ENCODE measurements around the gene TMEM150B. TPM values are rescaled to one million over a fixed set of nuclear protein-coding genes. Genes with fewer than 3 reads are reported as not detected.

TMEM150B gene
- total RNA-seq, 3 donors from 2014 or later, result 31.6 to 62.1 (median 36.4) TPM

DNA sequence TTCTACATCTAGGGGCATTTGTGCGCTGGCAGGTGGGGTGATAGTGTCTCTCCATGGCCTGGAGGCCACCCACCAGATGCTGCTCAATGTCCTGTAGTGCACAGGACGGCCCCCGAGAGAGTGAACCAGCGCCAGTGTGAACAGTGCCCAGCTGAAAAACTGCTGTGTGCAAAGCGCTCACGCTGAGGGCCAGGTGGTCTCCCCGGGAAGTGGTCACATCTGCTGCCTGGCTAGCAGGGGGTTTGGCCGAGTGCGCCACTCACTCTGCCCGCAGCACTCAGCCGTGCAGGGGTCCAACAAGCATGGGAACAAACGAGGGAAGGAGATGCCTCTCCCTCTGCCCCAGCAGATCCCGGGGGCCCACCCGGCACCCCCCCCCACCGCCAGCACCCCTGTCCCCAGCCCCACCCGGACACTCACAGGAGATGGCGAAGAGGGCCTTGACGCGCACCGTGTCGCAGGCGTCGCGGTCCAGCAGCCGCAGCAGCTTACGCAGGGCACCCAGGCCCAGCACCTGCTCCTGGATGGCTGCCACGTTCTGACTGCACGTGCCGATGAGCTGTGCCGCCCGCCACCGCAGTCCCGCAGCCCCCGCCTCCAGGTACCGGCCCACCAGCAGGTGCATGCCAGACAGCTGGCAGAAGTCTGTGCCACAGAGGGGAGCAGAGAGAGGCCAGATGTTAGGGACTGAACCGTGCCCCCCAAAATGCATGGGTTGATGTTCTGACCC, 51.0 kb downstream of the TMEM150B start:
- no peaks in the 10 kb centered on the region for H3K36me3 ChIP-seq (ENCODE audit: low read depth)
- no peak overlapping the region for H3K4me3 ChIP-seq
- TF ChIP-seq, protein P1, sequence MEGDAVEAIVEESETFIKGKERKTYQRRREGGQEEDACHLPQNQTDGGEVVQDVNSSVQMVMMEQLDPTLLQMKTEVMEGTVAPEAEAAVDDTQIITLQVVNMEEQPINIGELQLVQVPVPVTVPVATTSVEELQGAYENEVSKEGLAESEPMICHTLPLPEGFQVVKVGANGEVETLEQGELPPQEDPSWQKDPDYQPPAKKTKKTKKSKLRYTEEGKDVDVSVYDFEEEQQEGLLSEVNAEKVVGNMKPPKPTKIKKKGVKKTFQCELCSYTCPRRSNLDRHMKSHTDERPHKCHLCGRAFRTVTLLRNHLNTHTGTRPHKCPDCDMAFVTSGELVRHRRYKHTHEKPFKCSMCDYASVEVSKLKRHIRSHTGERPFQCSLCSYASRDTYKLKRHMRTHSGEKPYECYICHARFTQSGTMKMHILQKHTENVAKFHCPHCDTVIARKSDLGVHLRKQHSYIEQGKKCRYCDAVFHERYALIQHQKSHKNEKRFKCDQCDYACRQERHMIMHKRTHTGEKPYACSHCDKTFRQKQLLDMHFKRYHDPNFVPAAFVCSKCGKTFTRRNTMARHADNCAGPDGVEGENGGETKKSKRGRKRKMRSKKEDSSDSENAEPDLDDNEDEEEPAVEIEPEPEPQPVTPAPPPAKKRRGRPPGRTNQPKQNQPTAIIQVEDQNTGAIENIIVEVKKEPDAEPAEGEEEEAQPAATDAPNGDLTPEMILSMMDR (IDR thresholded peaks at IDR 0.05), result no peak
- no peak for DNase-seq
- no peaks in the 10 kb centered on the region for H3K9me3 ChIP-seq
- peaks cover 2% of the 10 kb centered on the region for H3K4me1 ChIP-seq (ENCODE audit: low read depth)
- ATAC-seq, result no peak
- intact Hi-C loops (cut with DNase I, micrococcal nuclease), result no loop called here

DNA sequence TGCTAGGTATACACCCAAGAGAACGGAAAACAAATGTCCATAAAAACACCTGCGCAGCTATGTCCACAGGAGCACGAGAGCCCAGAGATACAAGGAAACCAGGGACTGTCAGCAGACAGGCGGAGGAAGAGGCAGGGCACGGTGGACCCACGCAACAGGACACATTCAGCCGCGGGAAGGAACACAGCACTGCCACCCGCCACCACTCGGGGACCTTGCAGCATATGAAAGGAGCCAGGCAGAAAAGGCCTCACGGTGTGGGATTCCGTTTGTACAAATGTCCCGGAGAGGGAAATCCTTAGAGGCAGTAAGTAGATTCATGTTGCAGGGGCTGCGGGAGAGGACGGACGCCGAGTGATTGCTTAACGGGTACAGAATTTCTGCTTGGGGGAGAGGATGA, 53.0 kb downstream of the TMEM150B start:
- H3K4me3 ChIP-seq, result no peak overlapping the region
- DNase-seq (no peak), ATAC-seq (no peak)
- no peaks in the 10 kb centered on the region for H3K36me3 ChIP-seq (ENCODE audit: low read depth)
- H3K4me1 ChIP-seq (ENCODE audit: low read depth), result no peaks in the 10 kb centered on the region
- no peaks in the 10 kb centered on the region for H3K9me3 ChIP-seq
- intact Hi-C loops (cut with DNase I, micrococcal nuclease), result no loop called here
- TF ChIP-seq, protein P1 (IDR thresholded peaks at IDR 0.05), result no peak

DNA sequence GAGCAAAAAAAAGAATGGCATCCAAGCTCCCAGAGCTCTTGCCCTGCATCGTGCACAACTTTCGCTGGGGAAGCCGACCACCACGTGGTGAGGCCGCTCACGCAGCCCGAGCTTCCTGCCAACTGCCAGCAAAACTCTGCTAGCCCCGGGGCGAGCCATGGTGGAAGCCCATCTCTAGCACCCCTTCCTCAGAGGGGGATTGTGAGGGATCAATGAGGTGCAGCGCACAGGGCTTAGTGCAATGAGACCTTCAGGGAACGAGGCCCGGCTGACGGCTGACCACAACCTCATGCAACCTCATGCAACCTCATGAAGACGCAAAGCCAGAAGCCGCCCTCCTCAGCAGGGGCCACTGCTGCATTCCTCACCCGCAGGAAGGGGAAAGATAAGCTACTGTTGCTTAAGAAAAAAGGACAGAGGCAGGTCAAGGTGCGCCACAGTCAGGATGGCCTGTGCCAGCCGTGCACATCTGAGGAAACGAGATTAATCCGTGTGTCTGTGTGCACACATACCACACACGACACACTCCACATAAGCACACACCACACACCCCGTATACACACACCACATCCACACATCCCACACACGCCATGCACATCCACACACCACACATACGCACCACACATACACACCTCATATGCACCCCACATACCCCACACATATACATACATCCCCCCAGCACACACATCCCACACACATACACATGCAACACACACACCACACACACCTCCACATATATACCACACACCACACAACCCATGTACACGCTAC, 54.8 kb downstream of the TMEM150B start:
- no peaks in the 10 kb centered on the region for H3K9me3 ChIP-seq
- intact Hi-C loops (cut with DNase I, micrococcal nuclease), result no loop called here
- H3K4me3 ChIP-seq, result no peak overlapping the region
- no peaks in the 10 kb centered on the region for H3K4me1 ChIP-seq (ENCODE audit: low read depth)
- ATAC-seq, result no peak
- DNase-seq, result no peak
- H3K36me3 ChIP-seq (ENCODE audit: low read depth), result no peaks in the 10 kb centered on the region
- TF ChIP-seq, protein P1 (IDR thresholded peaks at IDR 0.05), result no peak

DNA sequence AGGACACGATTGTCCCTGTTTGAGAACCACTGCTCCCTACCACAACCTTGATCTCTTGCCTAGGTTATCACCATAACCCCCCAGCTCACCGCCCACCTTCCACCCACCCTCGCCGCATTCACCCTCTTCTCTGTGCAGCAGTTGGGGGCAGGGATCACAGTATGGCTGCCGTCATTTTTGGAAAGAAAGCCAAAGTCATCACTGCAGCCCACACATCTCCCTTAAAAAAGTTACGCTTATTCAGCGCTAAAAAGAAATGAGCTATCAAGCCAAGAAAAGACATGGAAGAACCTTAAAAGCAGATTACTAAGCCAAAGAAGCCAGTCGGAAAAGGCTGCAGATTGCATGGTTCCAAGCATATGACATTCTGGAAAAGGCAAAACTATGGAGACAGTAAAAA, 55.8 kb downstream of the TMEM150B start:
- intact Hi-C loops (cut with DNase I, micrococcal nuclease), result no loop called here
- ATAC-seq, result no peak
- no peak for DNase-seq
- Histone ChIP-seq H3K4me1 (ENCODE audit: low read depth) (no peaks in the 10 kb centered on the region), H3K4me3 (no peak overlapping the region), H3K9me3 (no peaks in the 10 kb centered on the region), H3K36me3 (ENCODE audit: low read depth) (no peaks in the 10 kb centered on the region)
- TF ChIP-seq, protein P1 (IDR thresholded peaks at IDR 0.05), result no peak

DNA sequence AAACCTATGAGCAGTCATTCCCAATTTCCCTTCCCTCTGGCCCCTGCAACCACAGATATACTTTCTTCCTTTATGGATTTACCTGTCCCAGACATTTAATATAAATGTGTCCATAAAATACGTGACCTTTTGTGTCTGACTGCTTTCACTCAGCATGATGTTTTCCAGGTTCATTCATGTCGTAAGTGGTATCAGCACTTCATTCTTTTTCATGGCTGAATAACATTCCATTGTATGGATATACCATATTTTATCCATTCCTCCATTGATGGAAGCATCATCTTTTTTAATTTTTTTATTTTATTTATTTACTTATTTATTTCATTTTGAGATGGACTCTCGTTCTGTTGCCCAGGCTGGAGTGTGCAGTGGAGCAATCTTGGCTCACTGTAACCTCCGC, 58.3 kb downstream of the TMEM150B start:
- H3K9me3 ChIP-seq, result no peaks in the 10 kb centered on the region
- ATAC-seq, result no peak
- no peaks in the 10 kb centered on the region for H3K4me1 ChIP-seq (ENCODE audit: low read depth)
- no peak overlapping the region for H3K4me3 ChIP-seq
- TF ChIP-seq, protein P1 (IDR thresholded peaks at IDR 0.05), result no peak
- intact Hi-C loops (cut with DNase I, micrococcal nuclease), result no loop called here
- DNase-seq, result no peak
- no peaks in the 10 kb centered on the region for H3K36me3 ChIP-seq (ENCODE audit: low read depth)
